ENCODE results near the gene EID1. TPM values are rescaled to one million over a fixed set of nuclear protein-coding genes. Genes with fewer than 3 reads are reported as not detected.

EID1 gene
- total RNA-seq, 1 donor from 2014 or later = 105 TPM

DNA sequence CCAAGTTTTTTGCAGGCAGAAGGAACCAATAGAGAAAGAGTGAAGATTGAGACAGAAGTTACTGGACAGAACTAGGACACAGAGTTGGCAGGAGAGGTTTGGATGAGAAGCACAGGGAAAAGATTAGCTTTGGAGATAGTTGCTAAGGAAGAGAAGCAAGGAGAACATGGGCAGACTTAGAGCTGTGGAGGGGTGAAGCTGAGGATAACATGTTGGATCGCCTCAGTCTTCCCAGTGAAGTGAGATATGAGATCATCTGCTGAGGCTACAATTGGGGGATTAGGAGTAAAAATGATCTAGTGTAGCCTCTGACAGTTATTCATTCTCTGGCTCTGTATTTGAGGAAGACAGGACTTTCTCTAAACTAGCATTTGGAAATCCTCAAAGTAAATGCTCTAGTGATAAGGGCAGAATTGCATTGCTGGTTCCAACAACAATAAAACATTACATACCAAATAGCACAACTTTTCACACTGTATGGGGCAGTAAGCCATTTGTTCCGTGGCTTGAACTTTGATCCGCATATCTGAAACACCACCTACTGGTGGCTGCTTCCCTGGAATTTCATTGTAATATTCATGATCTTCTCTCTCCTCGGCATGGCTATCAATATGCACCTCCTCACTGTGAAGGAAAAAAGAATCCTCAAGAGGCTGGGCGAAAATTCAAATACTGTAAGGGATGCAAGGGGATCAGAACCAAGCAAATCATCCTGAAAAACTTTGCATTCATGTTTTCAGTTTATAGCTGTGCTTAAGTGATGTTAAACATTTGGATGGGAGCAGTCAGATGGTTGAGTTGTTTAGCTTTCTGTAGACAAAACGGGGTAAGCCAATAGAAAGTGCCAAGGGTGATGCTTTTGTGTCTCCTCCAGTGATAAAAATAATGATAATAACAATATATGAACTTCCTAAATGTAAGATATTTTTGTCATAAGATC lies 22.2 kb upstream of the EID1 start:
- H3K27me3 ChIP-seq (ENCODE audit: control insufficient read depth, insufficient read depth, low read length) = no peaks in the 10 kb centered on the region
- peak; percentile 63 for TF ChIP-seq CTCF (IDR thresholded peaks at IDR 0.05; ENCODE audit: insufficient read depth, low read length, poor library complexity, severe bottlenecking)
- H3K4me3 ChIP-seq (ENCODE audit: low read depth, low read length) = no peak overlapping the region
- no peaks in the 10 kb centered on the region for H3K36me3 ChIP-seq (ENCODE audit: control insufficient read depth, insufficient read depth, low read length)
- no peak for DNase-seq (ENCODE audit: low read depth)

GRCh38 chr15:48856942-48857341 lies 21.0 kb upstream of the EID1 start:
- no peak for TF ChIP-seq CTCF (IDR thresholded peaks at IDR 0.05; ENCODE audit: insufficient read depth, low read length, poor library complexity, severe bottlenecking)
- no peaks in the 10 kb centered on the region for H3K36me3 ChIP-seq (ENCODE audit: control insufficient read depth, insufficient read depth, low read length)
- no peaks in the 10 kb centered on the region for H3K27me3 ChIP-seq (ENCODE audit: control insufficient read depth, insufficient read depth, low read length)
- H3K4me3 ChIP-seq (ENCODE audit: low read depth, low read length) = no peak overlapping the region
- DNase-seq (ENCODE audit: low read depth) = no peak

DNA sequence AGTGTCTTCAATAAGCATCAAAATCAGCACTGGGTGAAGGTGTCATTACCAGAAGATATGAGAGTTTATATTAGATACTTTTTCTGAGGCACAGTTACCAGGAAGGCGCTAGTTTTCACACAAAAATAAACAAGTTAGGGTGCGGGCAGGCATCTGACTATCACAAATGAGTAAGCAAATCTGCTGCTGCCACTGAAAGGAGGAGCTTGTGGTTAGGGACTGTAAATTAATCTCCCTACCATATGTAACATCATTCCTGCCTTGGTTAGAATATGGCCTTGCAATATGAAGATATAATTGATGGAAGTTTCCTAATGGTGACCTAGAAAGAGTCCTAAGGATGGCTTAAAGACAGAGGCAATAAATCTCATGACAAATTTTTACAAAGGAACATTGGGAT lies 19.5 kb upstream of the EID1 start:
- DNase-seq (ENCODE audit: low read depth) = no peak
- no peak overlapping the region for H3K4me3 ChIP-seq (ENCODE audit: low read depth, low read length)
- no peaks in the 10 kb centered on the region for H3K27me3 ChIP-seq (ENCODE audit: control insufficient read depth, insufficient read depth, low read length)
- TF ChIP-seq CTCF (IDR thresholded peaks at IDR 0.05; ENCODE audit: insufficient read depth, low read length, poor library complexity, severe bottlenecking) = no peak
- H3K36me3 ChIP-seq (ENCODE audit: control insufficient read depth, insufficient read depth, low read length) = no peaks in the 10 kb centered on the region

GRCh38 chr15:48859426-48859825 lies 18.5 kb upstream of the EID1 start:
- H3K36me3 ChIP-seq (ENCODE audit: control insufficient read depth, insufficient read depth, low read length) = no peaks in the 10 kb centered on the region
- H3K4me3 ChIP-seq (ENCODE audit: low read depth, low read length) = no peak overlapping the region
- no peak for DNase-seq (ENCODE audit: low read depth)
- no peaks in the 10 kb centered on the region for H3K27me3 ChIP-seq (ENCODE audit: control insufficient read depth, insufficient read depth, low read length)
- TF ChIP-seq CTCF (IDR thresholded peaks at IDR 0.05; ENCODE audit: insufficient read depth, low read length, poor library complexity, severe bottlenecking) = no peak

DNA sequence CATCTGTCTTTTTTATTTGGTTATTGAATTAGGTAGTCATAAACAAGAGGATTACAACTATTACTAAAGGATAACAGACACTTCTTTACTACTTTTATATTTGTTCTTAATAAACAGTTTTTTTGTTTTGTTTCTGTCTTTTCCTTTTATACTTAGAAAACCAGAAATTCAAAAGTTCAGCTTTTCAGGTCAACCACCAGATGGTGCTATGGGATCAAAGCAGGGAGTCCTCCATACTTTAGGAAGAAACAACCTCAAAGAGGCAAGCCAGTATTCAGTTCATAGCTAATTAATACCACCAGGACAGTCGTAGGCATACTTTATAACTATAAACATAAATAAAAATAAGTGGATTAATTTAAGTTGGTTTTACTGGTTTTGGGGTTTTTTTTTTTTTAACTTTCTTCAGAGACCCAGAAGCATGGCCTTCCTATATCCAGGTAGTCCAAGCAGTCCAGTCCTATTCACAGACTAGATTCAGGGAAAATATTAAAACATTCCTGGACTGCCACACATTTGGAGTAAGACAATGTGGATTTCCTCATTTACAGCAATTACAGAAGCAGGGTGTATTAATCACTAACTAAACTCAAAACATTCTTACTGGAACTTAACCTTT lies 16.0 kb upstream of the EID1 start:
- TF ChIP-seq CTCF (IDR thresholded peaks at IDR 0.05; ENCODE audit: insufficient read depth, low read length, poor library complexity, severe bottlenecking) = peak; percentile 73
- no peaks in the 10 kb centered on the region for H3K27me3 ChIP-seq (ENCODE audit: control insufficient read depth, insufficient read depth, low read length)
- H3K4me3 ChIP-seq (ENCODE audit: low read depth, low read length) = no peak overlapping the region
- no peaks in the 10 kb centered on the region for H3K36me3 ChIP-seq (ENCODE audit: control insufficient read depth, insufficient read depth, low read length)
- no peak for DNase-seq (ENCODE audit: low read depth)

All from kidney epithelial cell (primary cell).